Stimulated activated CD8-positive, alpha-beta memory T cell treated with anti-CD3 and anti-CD28 coated beads, Interleukin-4, amount 100 ng/mL, for 4 hours (primary cell): ENCODE data around the gene WIPI1.
"Not testable (repeated sequence)": the region's sequence is repeated elsewhere in the genome, so short reads cannot be mapped to it uniquely, and the experiment has no call there.

Experiments
- DNase-seq, 2 donors: peaks; one replicate each; pipeline ENCODE4 v3.0.0-alpha.2; 2020; ENCODE audit warnings: low read depth in 2 of 2, low spot score in 1 of 2

WIPI1 gene

GRCh38 chr17:68385490-68386215 is 71.6 kb downstream of the WIPI1 start:
- DNase-seq: no peak

DNA sequence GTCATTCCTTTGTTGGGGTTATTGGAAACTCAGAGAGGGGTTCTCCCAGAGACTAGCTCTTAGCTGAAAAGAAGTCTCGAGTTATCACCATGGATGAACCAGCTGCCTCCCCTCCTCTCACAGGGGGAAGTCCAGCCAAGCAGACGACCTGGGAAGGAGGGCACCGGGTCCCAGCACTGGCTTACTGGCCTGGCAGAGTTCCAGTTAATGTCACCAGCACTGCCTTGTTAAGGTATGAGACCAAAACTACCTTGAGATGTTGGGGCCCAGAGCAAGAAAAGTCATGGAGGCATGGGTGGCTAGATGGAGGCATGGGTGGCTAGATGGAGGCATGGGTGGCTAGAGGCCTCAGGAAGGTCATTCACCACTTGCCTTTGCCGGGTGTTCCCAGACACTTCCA is 72.4 kb downstream of the WIPI1 start:
- no peak for DNase-seq

GRCh38 chr17:68384471-68384870 is 72.8 kb downstream of the WIPI1 start:
- DNase-seq: no peak

GRCh38 chr17:68383443-68384321 is 73.6 kb downstream of the WIPI1 start:
- DNase-seq: no peak

GRCh38 chr17:68383120-68383442 is 74.2 kb downstream of the WIPI1 start:
- DNase-seq: no peak

- no peak for DNase-seq
Observed at GRCh38 chr17:68382582-68383085, 74.7 kb downstream of the WIPI1 start.

DNA sequence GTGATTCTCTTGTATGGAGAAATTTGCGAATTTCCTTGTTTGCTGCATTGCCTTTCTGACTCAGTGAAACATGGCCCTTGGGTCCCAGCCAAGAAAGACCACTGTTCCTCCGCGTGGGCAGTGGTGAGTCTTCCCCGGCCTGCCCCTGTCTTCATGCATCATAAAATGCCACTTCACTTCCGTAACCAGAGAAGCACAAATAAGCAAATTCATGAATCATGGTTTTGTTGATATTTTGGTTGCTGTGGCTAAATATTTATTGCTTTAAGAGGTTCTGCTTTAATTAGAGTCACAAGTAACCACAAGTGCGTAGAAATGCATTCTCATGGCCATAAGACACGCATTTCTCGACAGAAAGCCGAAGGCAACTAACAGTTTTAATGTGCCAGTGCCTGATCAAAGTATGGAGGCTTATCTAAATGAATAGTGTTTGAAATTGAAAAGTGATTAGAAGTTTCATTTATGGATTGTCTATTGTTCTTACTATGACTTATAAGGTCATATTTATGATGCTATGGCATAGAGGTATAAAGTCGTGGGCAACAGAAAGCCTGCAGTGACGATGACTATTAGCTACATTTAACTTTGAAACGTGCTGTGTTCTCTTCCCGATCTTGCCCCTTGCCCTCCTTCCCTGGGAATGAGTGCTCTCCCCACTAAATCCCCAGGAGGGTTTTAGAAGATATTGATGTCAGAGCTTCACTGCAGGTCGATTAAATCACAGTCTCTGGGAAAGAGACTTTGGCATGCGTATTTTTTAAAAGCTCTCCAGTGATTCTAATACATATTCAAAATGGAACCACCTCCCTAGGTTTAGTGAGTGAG is 76.0 kb downstream of the WIPI1 start:
- DNase-seq: no peak

DNA sequence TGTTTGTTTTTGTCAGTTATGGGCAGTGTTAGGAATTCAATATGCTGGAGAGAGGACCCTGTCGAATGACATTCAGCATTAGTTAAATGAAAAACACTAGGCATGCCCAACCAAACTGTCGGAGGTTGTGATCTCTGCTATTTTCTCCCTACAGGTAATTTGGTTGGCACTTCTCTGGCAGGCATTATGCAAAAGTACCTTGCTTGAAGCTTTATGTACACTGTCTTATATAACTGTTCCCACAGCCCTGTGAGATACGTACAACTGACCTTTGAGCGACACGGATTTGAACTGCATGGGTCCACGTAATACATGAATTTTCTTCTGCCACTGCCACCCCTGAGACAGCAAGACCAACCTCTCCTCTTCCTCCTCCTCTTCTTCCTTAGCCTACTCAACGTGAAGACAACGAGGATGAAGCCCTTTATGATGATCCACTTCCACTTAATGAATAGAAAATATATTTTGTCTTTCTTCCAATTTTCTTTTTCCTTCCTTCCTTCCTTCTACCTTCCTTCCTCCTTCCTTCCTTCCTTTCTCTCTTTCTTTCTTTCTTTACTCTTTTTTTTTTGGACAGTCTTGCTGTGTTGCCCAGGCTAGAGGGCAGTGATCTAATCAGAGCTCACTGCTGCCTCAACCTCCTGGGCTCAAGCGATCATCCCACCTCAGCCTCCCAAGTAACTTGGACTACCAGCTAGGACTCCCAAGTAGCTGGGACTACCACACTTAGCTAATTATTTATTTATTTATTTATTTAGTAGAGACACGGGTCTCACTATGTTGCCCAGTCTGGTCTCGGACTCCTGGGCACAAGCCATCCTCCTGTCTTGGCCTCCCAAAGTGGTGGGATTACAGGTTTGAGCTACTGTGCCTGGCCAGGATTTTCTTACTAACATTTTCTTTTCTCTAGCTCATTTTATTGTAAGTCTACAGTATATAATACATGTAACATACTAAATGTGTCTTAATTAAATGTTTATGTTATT is 77.3 kb downstream of the WIPI1 start:
- DNase-seq: no peak

- DNase-seq: no peak
Observed at GRCh38 chr17:68379177-68379510, 78.2 kb downstream of the WIPI1 start.

- no peak for DNase-seq
Observed at GRCh38 chr17:68378268-68379176, 78.8 kb downstream of the WIPI1 start.

DNA sequence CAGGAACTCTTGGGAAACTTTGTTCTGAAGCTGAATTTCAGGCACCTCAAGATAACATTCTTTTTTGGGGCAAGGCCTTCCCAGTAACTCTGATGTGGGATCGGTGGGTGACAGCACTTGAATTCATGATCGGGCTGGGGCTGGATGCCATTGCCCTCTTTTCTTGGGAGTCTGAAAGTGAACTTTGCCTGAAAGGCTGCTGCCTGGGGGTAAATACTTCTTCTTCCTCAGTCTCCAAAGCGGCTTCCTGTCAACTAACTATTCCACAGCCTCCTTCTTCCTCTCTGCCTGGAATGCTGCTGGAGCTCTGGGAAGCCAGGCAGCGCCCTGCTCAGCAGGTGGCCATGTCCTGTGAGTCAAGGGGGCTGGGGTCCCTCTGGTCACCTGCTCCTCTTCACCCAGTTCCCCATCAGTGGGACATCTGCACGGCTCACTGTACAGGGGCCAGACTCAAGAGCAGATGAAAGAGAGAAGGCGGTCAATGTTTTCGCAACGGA is 79.5 kb downstream of the WIPI1 start:
- no peak for DNase-seq

DNA sequence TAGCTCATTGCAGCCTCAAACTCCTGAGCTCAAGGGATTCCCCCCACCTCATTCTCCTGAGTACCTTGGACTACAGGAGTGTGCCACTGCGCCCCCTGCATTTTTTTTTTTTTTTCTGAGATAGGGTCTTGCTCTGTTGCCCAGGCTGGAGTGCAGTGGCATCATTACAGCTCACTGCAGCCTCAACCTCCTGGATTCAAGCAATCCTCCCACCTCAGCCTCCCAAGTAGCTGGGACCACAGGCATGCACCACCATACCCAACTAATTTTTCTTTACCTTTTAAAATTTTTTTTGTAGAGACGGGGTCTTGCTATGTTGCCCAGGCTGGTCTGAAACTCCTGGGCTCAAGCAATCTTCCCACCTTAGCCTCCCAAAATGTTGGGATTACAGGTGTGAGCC is 81.1 kb downstream of the WIPI1 start:
- not testable (repeated sequence) for DNase-seq

DNA sequence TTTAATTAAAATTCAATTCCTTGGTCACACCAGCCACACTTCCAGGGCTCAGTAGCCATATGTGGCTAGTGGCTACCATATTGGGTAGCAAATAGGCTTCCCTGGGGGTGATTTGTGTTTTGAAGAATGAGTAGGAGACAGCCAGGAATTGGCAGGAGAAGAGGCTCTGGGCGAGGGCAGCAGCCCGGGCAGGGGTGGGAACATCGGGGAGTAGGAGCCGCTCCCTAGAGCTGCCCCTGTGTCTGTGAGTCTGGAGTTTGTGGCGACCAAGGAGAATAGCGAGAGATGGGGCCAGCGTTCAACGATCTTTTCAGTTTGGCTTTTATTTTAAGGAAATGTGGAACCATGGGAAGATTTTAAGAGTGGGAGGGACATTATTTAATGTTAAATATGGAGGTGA is 81.7 kb downstream of the WIPI1 start:
- no peak for DNase-seq
